OCI-LY7 (cell line): ENCODE measurements around the gene DBNDD1. TPM values are rescaled to one million over a fixed set of nuclear protein-coding genes. Genes with fewer than 3 reads are reported as not detected.

ENCODE experiments used
- Bru-seq: library from RNA; stranded (reverse); fragments of 400-500 nt; gene quantifications from one replicate; lab custom pipeline; 2021; lab: Mats Ljungman, UMichigan
- BruChase-seq, 2 experiments: library from RNA; stranded (reverse); fragments of 400-500 nt; gene quantifications; one replicate each; lab custom pipeline; 2021; lab: Mats Ljungman, UMichigan
- BruUV-seq: library from RNA; stranded (reverse); fragments of 400-500 nt; replicated peaks from 2 replicates; lab custom pipeline; 2021; lab: Mats Ljungman, UMichigan
- CTCF ChIA-PET: fragments of 300-600 bp; sonication (Branson Sonifier 250); formaldehyde crosslinking; loops from one replicate; lab custom pipeline; 2022; ENCODE audit warnings: antibody characterized with exemption; ENCODE audit not compliant: unreplicated experiment; lab: Charles Lee
- POLR2A ChIA-PET: fragments of 300-600 bp; sonication (Branson Sonifier 250); formaldehyde crosslinking; loops from one replicate; lab custom pipeline; 2022; ENCODE audit warnings: antibody characterized with exemption; lab: Charles Lee
- DNase-seq: peaks from one replicate; pipeline ENCODE4 v3.0.0-alpha.2; 2015; ENCODE audit warnings: low spot score
- H2AFZ ChIP-seq: fragments of 200-600 bp; sonication (generic), shearing (Covaris generic); 2 replicates; pipeline ENCODE4 v1.6.1; 2014; ENCODE audit warnings: mild to moderate bottlenecking, antibody characterized with exemption, low read length, moderate library complexity
- H3K27ac ChIP-seq: fragments of 200-600 bp; sonication (generic); 2 replicates; pipeline ENCODE4 v1.5.1; 2014; ENCODE audit warnings: mixed run types, low read depth, mild to moderate bottlenecking, moderate library complexity, low read length, inconsistent platforms; ENCODE audit not compliant: poor library complexity, severe bottlenecking
- H3K36me3 ChIP-seq: fragments of 200-600 bp; sonication (generic); 2 replicates; pipeline ENCODE4 v1.6.1; 2014; ENCODE audit warnings: mild to moderate bottlenecking, antibody characterized with exemption, low read length, moderate library complexity, mixed read lengths; ENCODE audit not compliant: insufficient read depth
- H3K4me1 ChIP-seq: fragments of 200-600 bp; sonication (generic); 2 replicates; pipeline ENCODE4 v1.5.1; 2014; ENCODE audit warnings: mild to moderate bottlenecking, low read length; ENCODE audit not compliant: insufficient read depth, poor library complexity, severe bottlenecking
- H3K4me2 ChIP-seq: fragments of 200-600 bp; sonication (generic); 2 replicates; pipeline ENCODE4 v1.6.1; 2014; ENCODE audit warnings: mild to moderate bottlenecking, low read length
- H3K4me3 ChIP-seq: fragments of 200-600 bp; sonication (generic); 2 replicates; pipeline ENCODE4 v1.5.1; 2014; ENCODE audit warnings: mild to moderate bottlenecking, low read depth, low read length; ENCODE audit not compliant: poor library complexity, severe bottlenecking
- H3K79me2 ChIP-seq: fragments of 200-600 bp; sonication (generic); 2 replicates; pipeline ENCODE4 v1.6.1; 2016; ENCODE audit warnings: low read depth, mild to moderate bottlenecking, low read length, moderate library complexity, mixed read lengths; ENCODE audit not compliant: insufficient read depth
- H3K9me2 ChIP-seq: fragments of 200-600 bp; sonication (generic); 2 replicates; pipeline ENCODE4 v1.6.1; 2016; ENCODE audit warnings: mild to moderate bottlenecking, low read length, mixed read lengths; ENCODE audit not compliant: insufficient read depth
- H3K9me3 ChIP-seq: fragments of 200-600 bp; sonication (generic); 2 replicates; pipeline ENCODE4 v1.6.1; 2014; ENCODE audit warnings: mild to moderate bottlenecking, mixed run types, low read length, mixed read lengths
- H4K20me1 ChIP-seq: fragments of 200-600 bp; sonication (generic); 2 replicates; pipeline ENCODE4 v1.6.1; 2014; ENCODE audit warnings: mild to moderate bottlenecking, antibody characterized with exemption, low read length, moderate library complexity, mixed read lengths; ENCODE audit not compliant: insufficient read depth
- EZH2phosphoT487 ChIP-seq: fragments of 200-600 bp; sonication (generic); IDR thresholded peaks from 2 replicates; pipeline ENCODE4 v1.6.1; 2018; ENCODE audit warnings: low read depth, borderline replicate concordance, mild to moderate bottlenecking, mixed run types, antibody characterized with exemption, low read length, moderate library complexity, mixed read lengths
- intact Hi-C: fragments of 100-400 bp; cut with micrococcal nuclease; formaldehyde crosslinking; loops from one replicate; pipeline ENCODE4 v1.10.0; 2022; ENCODE audit not compliant: unreplicated experiment
- long read RNA-seq: library from polyadenylated mRNA; stranded (forward); transcript quantifications from one replicate; pipeline ENCODE4 v2.0.0, GENCODE V29; 2022
- total RNA-seq, 2 experiments: library from RNA; depleted of rRNA in 1 of 2; stranded (reverse); fragments of >200 nt in 1 of 2; shearing (Covaris generic) in 1 of 2; gene quantifications; 2 replicates each; pipeline ENCODE4 v1.2.3, GENCODE V29; 2014 to 2022
- TF ChIP-seq, protein P1 (sequence below): fragments of 200-600 bp; sonication (generic); conservative IDR thresholded peaks from 2 replicates; pipeline ENCODE4 v1.5.1; 2014; ENCODE audit warnings: mild to moderate bottlenecking, antibody characterized with exemption, low read length, moderate library complexity, mixed read lengths

Gene DBNDD1, protein sequence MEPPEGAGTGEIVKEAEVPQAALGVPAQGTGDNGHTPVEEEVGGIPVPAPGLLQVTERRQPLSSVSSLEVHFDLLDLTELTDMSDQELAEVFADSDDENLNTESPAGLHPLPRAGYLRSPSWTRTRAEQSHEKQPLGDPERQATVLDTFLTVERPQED
- total RNA-seq (2014; rRNA removed; shearing (Covaris generic)): 0.98 and 1.1 TPM in 2 replicates
- total RNA-seq (2022): 0.57 and 0.85 TPM in 2 replicates
- Bru-seq, nascent RNA: percentile 17 among the genes with signal in this experiment
- percentile 16 among the genes with signal in this experiment for BruChase-seq, experiment 1, labeled RNA remaining after a 6-hour chase
- percentile 28 among the genes with signal in this experiment for BruChase-seq, experiment 2, labeled RNA remaining after a 2-hour chase
- long read RNA-seq, partial matches to known transcripts: 0 of 2 reads
- long read RNA-seq, other reads (novel, unspliced or antisense): 0 of 2 reads

DNA sequence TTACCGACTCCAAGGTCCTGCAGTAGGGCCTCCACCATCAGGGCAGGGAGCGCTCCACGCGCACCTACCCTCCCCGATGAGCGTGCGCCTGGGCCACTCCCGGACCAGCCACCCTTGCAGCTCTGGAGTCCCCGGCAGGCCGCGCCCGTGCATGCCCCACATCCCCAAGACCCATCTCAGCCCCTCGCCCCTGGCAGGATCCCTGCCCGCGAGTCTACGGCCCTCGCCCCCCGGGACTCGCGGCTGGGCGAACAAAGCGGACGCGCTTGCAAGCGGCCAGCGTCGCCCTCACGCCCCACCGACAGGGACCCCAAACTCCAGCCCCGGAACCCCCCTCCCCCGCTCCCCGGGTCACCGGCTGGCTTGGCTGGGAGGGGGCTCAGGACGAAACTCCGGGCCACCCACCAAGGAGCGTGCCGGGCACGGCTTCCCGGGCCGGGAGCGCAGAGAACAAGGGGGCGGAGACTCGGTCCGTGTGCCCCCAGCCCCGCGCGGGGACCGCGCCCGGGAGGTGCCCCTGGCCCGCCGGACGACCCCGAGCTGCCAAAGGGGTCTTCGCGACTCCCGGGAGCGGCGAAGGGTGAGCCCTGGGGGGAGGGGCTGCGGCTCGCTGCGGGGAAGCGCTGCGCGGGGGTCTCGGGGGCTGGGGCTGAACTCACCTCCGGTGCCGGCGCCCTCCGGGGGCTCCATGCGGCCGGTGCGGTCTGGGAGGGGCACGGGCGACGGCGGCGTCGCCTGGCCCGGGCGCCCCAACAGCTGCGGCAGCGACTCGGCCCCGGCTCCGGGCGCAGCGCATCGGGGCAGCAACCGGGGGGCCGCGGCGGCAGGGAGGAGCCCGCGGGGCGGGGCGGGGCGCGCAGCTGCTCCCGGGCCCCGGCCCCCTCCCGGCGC, at the start of gene DBNDD1:
TSS of gene DBNDD1 (minus strand) at position 805 of the 891 bp plus-strand sequence. CDS start at position 690, 115 bp downstream.
- Histone ChIP-seq H3K4me1 (peaks cover 32% of the 10 kb centered on the region), H3K9me2 (no peaks in the 10 kb centered on the region), H3K4me3 (peak within 1 kb of the TSS; percentile 63), H3K4me2 (peak within 1 kb of the TSS; percentile 71), H2AFZ (no peak within 1 kb of the TSS), H3K79me2 (no peaks in the 10 kb centered on the region), H3K27ac (no peak within 1 kb of the TSS), H3K36me3 (no peaks in the 10 kb centered on the region), H4K20me1 (no peaks in the 10 kb centered on the region), H3K9me3 (no peaks in the 10 kb centered on the region)
- no peak for TF ChIP-seq EZH2phosphoT487
- TF ChIP-seq, protein P1, sequence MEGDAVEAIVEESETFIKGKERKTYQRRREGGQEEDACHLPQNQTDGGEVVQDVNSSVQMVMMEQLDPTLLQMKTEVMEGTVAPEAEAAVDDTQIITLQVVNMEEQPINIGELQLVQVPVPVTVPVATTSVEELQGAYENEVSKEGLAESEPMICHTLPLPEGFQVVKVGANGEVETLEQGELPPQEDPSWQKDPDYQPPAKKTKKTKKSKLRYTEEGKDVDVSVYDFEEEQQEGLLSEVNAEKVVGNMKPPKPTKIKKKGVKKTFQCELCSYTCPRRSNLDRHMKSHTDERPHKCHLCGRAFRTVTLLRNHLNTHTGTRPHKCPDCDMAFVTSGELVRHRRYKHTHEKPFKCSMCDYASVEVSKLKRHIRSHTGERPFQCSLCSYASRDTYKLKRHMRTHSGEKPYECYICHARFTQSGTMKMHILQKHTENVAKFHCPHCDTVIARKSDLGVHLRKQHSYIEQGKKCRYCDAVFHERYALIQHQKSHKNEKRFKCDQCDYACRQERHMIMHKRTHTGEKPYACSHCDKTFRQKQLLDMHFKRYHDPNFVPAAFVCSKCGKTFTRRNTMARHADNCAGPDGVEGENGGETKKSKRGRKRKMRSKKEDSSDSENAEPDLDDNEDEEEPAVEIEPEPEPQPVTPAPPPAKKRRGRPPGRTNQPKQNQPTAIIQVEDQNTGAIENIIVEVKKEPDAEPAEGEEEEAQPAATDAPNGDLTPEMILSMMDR: no peak
- intact Hi-C loops: loop anchor here (10.0 kb wide), 1 partner anchor 314 kb away; the partner anchor contains the start of gene SPATA2L
- no TSS peak for BruUV-seq
- ChIA-PET POLR2A (no interaction called here), CTCF (no interaction called here)
- DNase-seq: no peak

DNA sequence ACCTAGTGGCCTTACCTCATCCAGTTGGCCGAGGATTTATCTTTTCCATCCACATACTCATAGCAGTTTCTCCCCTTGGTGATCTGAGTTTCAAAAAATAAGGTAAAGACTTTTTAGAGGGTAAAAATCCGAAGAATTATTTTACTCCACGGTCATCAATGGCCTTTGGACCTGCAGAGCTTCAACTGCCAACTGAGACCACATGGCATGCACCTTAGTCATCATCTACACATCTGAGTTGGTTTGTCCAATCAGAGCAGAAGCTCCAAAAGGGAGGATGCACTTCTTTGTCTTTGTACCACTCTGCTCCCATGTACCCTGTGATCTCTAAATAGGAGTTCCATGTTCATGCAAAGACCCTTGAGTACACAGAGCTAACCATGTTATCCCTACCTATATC, 42.2 kb upstream of the DBNDD1 start:
- Histone ChIP-seq H3K9me3 (no peaks in the 10 kb centered on the region), H4K20me1 (no peaks in the 10 kb centered on the region), H3K79me2 (no peaks in the 10 kb centered on the region), H3K27ac (no peak overlapping the region), H3K4me3 (no peak overlapping the region), H3K9me2 (no peaks in the 10 kb centered on the region), H3K4me1 (no peaks in the 10 kb centered on the region), H3K4me2 (no peak overlapping the region), H3K36me3 (no peaks in the 10 kb centered on the region), H2AFZ (no peak overlapping the region)
- no peak for DNase-seq
- TF ChIP-seq, protein P1: no peak
- no peak for TF ChIP-seq EZH2phosphoT487
- ChIA-PET CTCF (no interaction called here), POLR2A (no interaction called here)
- intact Hi-C loops: no loop called here
- no TSS peak for BruUV-seq
